Neural crest cell (in vitro differentiated cells): ENCODE measurements around the gene ADCY9. TPM values are rescaled to one million over a fixed set of nuclear protein-coding genes. Genes with fewer than 3 reads are reported as not detected.

Experiments
- DNase-seq: peaks from one replicate; pipeline ENCODE4 v3.0.0; 2021; ENCODE audit warnings: low read depth, mixed read lengths, low spot score
- H3K27ac Mint-ChIP-seq: one replicate; pipeline ENCODE4 v1.8.0; 2021; ENCODE audit warnings: mild to moderate bottlenecking, mixed read lengths; ENCODE audit not compliant: unreplicated experiment
- H3K27me3 Mint-ChIP-seq: 2 replicates; pipeline ENCODE4 v1.8.0; 2021; ENCODE audit warnings: low read depth, mild to moderate bottlenecking, mixed read lengths
- H3K36me3 Mint-ChIP-seq: 2 replicates; pipeline ENCODE4 v1.8.0; 2021; ENCODE audit warnings: low read depth, mild to moderate bottlenecking, mixed read lengths
- H3K4me1 Mint-ChIP-seq: 2 replicates; pipeline ENCODE4 v1.8.0; 2021; ENCODE audit warnings: mixed read lengths
- H3K4me3 Mint-ChIP-seq: one replicate; pipeline ENCODE4 v1.8.0; 2021; ENCODE audit warnings: mild to moderate bottlenecking, mixed read lengths
- H3K9me3 Mint-ChIP-seq: 2 replicates; pipeline ENCODE4 v1.8.0; 2021; ENCODE audit warnings: mixed read lengths
- CTCF ChIP-seq: fragments of 200-600 bp; sonication (generic); conservative IDR thresholded peaks from 2 replicates; pipeline ENCODE4 v1.5.0; 2021; ENCODE audit warnings: antibody characterized with exemption, mild to moderate bottlenecking
- total RNA-seq: library from RNA; stranded (reverse); gene quantifications from 2 replicates; pipeline ENCODE4 v1.2.1, GENCODE V29; 2021

Gene ADCY9
- total RNA-seq, 1 donor from 2014 or later: 11.6 TPM

GRCh38 chr16:4152267-4152666, 36.0 kb upstream of the ADCY9 start:
- Mint-ChIP-seq H3K27me3 (no peaks in the 10 kb centered on the region), H3K36me3 (no peaks in the 10 kb centered on the region), H3K27ac (no peak overlapping the region), H3K4me1 (no peaks in the 10 kb centered on the region), H3K9me3 (no peaks in the 10 kb centered on the region), H3K4me3 (no peak overlapping the region)
- DNase-seq: no peak
- TF ChIP-seq CTCF: no peak

DNA sequence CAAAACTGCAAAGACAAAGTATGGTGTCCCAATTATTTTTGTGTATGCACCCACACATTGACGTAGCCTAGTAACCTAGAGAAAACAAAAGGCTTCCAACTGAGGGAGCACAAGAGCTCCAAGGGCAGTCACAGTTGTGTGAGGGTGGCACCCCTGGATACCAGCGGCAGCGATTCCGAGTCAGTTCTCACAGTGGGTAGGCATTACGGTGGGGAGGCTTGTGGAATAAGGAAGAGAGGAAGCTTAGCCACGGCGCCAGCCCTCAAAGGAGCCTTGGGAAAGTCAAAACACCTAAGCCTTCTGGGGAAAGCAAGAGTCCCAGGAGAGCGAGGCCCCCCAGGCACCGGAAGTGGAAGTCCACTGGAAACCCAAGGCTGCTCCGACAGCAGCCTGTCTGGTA, 31.0 kb upstream of the ADCY9 start:
- no peak for TF ChIP-seq CTCF
- H3K4me3 Mint-ChIP-seq: no peak overlapping the region

GRCh38 chr16:4142268-4142667, 26.0 kb upstream of the ADCY9 start:
- TF ChIP-seq CTCF: no peak
- Mint-ChIP-seq H3K27me3 (no peaks in the 10 kb centered on the region), H3K36me3 (no peaks in the 10 kb centered on the region), H3K9me3 (peaks cover 4% of the 10 kb centered on the region), H3K4me1 (peaks cover 5% of the 10 kb centered on the region), H3K4me3 (no peak overlapping the region), H3K27ac (no peak overlapping the region)
- no peak for DNase-seq

More for the DNA sequence above, 31.0 kb upstream of the ADCY9 start:
- Mint-ChIP-seq H3K27ac (no peak overlapping the region), H3K9me3 (peaks cover 2% of the 10 kb centered on the region), H3K4me1 (no peaks in the 10 kb centered on the region), H3K36me3 (no peaks in the 10 kb centered on the region), H3K27me3 (no peaks in the 10 kb centered on the region)
- no peak for DNase-seq

GRCh38 chr16:4141604-4142003, 25.4 kb upstream of the ADCY9 start:
- Mint-ChIP-seq H3K27me3 (no peaks in the 10 kb centered on the region), H3K4me1 (peaks cover 5% of the 10 kb centered on the region), H3K4me3 (no peak overlapping the region), H3K36me3 (no peaks in the 10 kb centered on the region), H3K9me3 (peaks cover 2% of the 10 kb centered on the region), H3K27ac (no peak overlapping the region)
- no peak for DNase-seq
- TF ChIP-seq CTCF: no peak

GRCh38 chr16:4140652-4141051, 24.4 kb upstream of the ADCY9 start:
- no peaks in the 10 kb centered on the region for H3K27me3 Mint-ChIP-seq
- TF ChIP-seq CTCF: no peak
- no peak overlapping the region for H3K4me3 Mint-ChIP-seq
- H3K4me1 Mint-ChIP-seq: peaks cover 5% of the 10 kb centered on the region
- H3K9me3 Mint-ChIP-seq: peaks cover 2% of the 10 kb centered on the region
- DNase-seq: no peak
- H3K36me3 Mint-ChIP-seq: no peaks in the 10 kb centered on the region
- H3K27ac Mint-ChIP-seq: no peak overlapping the region

DNA sequence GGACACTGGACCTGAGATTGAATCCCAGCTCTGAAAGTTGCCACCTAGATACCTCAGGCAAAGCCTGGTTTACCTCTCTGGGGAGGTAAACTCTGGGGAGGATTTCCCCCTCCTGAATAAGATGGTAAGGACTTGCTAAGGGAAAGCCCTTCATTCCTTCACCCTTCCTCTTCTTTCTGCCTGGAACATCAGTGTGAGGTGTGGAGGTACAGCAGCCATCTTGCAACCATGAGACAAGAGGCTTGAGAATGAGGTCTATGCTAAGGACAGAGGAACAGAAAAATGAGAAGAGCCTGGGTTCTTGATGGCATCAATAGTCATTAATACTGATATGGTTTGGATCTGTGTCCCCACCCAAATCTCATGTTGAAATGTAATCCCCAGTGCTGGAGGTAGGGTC, 23.7 kb upstream of the ADCY9 start:
- H3K27me3 Mint-ChIP-seq: no peaks in the 10 kb centered on the region
- no peaks in the 10 kb centered on the region for H3K36me3 Mint-ChIP-seq
- no peak overlapping the region for H3K4me3 Mint-ChIP-seq
- DNase-seq: no peak
- peaks cover 5% of the 10 kb centered on the region for H3K4me1 Mint-ChIP-seq
- TF ChIP-seq CTCF: no peak
- peaks cover 2% of the 10 kb centered on the region for H3K9me3 Mint-ChIP-seq
- H3K27ac Mint-ChIP-seq: peak overlapping the region; percentile 21
